HG03378 (cell line): Measurements from ENCODE around the gene CAMP.
"Not testable (repeated sequence)": the region's sequence is repeated elsewhere in the genome, so short reads cannot be mapped to it uniquely, and the experiment has no call there.

Experiments
- ATAC-seq: cut with Tn5 transposase; IDR thresholded peaks from one replicate; pipeline ENCODE4 v1.9.1; 2021; ENCODE audit warnings: mild to moderate bottlenecking, moderate library complexity; ENCODE audit not compliant: unreplicated experiment

Gene CAMP

GRCh38 chr3:48248095-48248850 lies 25.0 kb downstream of the CAMP start:
- no peak for ATAC-seq

DNA sequence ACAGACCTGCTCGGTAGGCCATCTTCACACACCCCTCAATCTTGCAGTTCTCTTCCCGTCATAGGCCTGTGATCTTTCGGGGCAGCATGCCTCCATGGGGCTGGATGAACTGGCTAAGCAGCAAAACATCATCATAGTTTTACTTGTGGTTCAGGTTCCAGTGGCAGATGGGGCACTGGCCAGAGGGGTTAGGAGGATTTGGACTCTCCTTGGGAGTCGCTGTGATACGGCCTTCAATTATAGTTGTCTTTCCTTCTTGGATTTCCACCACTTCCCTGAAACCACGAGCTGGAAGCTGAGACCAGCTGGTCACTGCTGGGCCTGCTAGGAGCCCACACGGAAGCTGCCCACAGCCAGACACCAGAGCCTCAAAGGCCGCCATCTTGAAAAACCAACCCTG lies 33.3 kb downstream of the CAMP start:
- no peak for ATAC-seq

DNA sequence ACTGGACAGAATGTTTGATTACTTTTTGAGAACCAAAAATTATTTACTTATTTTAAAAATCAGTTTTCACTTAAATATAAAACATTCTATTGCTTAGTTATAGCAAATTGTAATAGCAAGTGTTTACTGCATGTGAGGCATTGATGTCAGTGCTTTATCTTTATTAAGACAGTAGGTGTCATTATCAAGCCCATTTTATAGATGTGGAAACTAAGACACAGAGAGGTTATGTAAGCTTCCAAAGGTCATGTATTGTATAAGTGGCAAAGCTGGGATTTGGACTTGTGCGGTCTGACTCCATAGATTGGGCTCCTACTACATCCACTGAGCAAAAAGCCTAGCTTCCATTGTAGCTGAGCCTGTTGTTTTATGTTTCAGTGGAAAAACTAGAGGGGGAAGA lies 35.2 kb downstream of the CAMP start:
- ATAC-seq = no peak

- ATAC-seq = no peak
Observed at GRCh38 chr3:48267782-48268181, 44.5 kb downstream of the CAMP start.

DNA sequence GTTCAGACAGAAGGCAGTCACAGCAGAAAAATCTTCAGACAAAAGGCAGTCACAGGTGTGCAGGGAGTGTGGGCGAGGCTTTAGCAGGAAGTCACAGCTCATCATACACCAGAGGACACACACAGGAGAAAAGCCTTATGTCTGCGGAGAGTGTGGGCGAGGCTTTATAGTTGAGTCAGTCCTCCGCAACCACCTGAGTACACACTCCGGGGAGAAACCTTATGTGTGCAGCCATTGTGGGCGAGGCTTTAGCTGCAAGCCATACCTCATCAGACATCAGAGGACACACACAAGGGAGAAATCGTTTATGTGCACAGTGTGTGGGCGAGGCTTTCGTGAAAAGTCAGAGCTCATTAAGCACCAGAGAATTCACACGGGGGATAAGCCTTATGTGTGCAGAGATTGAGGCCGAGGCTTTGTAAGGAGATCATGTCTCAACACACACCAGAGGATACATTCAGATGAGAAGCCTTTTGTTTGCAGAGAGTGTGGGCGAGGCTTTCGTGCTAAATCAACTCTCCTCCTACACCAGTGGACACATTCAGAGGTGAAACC lies 45.2 kb downstream of the CAMP start:
- ATAC-seq = no peak

- ATAC-seq = no peak
Observed at GRCh38 chr3:48268936-48269561, 45.8 kb downstream of the CAMP start.

DNA sequence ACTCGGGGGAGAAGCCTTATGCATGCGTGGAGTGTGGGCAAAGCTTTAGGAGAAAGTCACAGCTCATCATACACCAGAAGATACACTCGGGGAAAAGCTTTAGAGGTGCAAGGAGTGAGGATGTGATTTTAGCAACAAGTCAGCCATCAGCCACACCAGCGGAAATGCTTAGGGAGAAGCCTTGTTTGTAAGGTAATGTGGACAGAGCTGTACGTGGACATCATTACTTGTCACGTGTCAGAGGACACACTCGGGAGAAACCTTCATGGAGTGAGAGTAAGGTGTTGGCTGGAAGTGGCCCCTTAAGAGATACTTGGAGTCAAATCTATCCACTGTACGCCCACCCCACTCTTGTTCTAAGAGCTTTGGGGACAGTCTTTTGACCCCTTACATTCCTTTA lies 46.3 kb downstream of the CAMP start:
- ATAC-seq = no peak

GRCh38 chr3:48270306-48270705 lies 47.0 kb downstream of the CAMP start:
- ATAC-seq = no peak

DNA sequence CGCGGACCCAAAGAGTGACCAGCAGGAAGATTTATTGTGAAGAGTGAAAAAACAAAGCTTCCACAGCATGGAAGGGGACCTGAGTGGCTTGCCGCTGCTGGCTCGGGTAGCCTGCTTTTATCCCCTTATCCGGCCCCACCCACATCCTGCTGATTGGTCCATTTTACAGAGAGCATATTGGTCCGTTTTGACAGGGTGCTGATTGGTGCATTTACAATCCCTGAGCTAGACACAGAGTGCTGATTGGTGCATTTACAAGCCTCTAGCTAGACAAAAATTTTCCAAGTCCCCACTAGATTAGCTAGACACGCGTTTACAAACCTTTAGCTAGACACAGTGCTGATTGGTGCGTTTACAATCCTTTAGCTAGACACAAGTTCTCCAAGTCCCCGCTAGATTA lies 47.9 kb downstream of the CAMP start:
- ATAC-seq = not testable (repeated sequence)

- ATAC-seq = no peak
Observed at GRCh38 chr3:48271763-48272498, 48.6 kb downstream of the CAMP start.

GRCh38 chr3:48273594-48274211 lies 50.4 kb downstream of the CAMP start:
- no peak for ATAC-seq

DNA sequence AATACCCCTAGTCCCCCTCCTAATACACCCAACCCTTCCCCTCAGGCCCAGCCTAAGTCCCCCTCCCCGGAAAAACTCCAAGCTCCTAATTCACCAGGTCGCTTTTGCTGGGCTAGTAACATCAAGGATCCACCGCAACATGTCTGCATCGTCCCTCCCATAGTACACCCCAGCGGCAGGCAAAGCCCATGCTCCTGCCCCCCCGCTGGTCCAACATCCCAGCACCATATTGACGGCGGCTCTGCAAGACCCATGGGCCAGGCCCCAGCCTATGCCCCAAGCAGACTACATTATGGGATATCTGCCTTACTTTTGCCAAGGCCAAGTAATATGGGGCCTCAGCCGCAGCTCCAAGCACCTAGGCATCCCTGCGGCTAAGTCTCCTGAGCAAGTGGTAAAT lies 51.2 kb downstream of the CAMP start:
- no peak for ATAC-seq
